Caco-2 (cell line): ENCODE measurements around the gene COL27A1. TPM values are rescaled to one million over a fixed set of nuclear protein-coding genes. Genes with fewer than 3 reads are reported as not detected.

Experiments used
- BruUV-seq: library from RNA; stranded (reverse); fragments of 400-500 nt; replicated peaks from 2 replicates; lab custom pipeline; 2021; lab: Mats Ljungman, UMichigan
- CTCF ChIA-PET: fragments of 300-600 bp; sonication (Branson Sonifier 250); formaldehyde crosslinking; loops from one replicate; lab custom pipeline; 2022; ENCODE audit warnings: antibody characterized with exemption; lab: Charles Lee
- POLR2A ChIA-PET: fragments of 300-600 bp; sonication (Branson Sonifier 250); formaldehyde crosslinking; loops from one replicate; lab custom pipeline; 2022; ENCODE audit warnings: antibody characterized with exemption; lab: Charles Lee
- DNase-seq, 2 experiments: peaks; one replicate each; pipeline versions ENCODE4 v3.0.0 to v3.0.0-alpha.2; 2020 to 2022
- H3K27me3 ChIP-seq: replicated peaks from 2 replicates; pipeline ENCODE4 v1.6.0; 2011; ENCODE audit warnings: low read length; ENCODE audit not compliant: control insufficient read depth, insufficient read depth
- H3K36me3 ChIP-seq: 2 replicates; pipeline ENCODE4 v1.5.1; 2011; ENCODE audit warnings: low read length; ENCODE audit not compliant: control insufficient read depth, insufficient read depth
- H3K4me1 ChIP-seq: fragments of 250-450 bp; sonication (Bioruptor Pico); 2 replicates; pipeline ENCODE4 v1.5.1; 2020; ENCODE audit warnings: mild to moderate bottlenecking
- H3K4me3 ChIP-seq: 2 replicates; pipeline ENCODE4 v1.5.1; 2011; ENCODE audit warnings: low read depth, mild to moderate bottlenecking, control low read depth, low read length
- H3K9me3 ChIP-seq: fragments of 250-450 bp; sonication (Bioruptor Pico); 2 replicates; pipeline ENCODE4 v1.5.1; 2020; ENCODE audit warnings: mild to moderate bottlenecking, moderate library complexity
- H3K27ac Mint-ChIP-seq: one replicate; pipeline ENCODE4 v1.8.0; 2022; ENCODE audit warnings: mixed read lengths; ENCODE audit not compliant: unreplicated experiment
- H3K27me3 Mint-ChIP-seq: one replicate; pipeline ENCODE4 v1.8.0; 2022; ENCODE audit warnings: mixed read lengths; ENCODE audit not compliant: insufficient read depth, unreplicated experiment
- H3K36me3 Mint-ChIP-seq: one replicate; pipeline ENCODE4 v1.8.0; 2022; ENCODE audit warnings: mild to moderate bottlenecking, mixed read lengths; ENCODE audit not compliant: insufficient read depth, unreplicated experiment
- H3K4me1 Mint-ChIP-seq: one replicate; pipeline ENCODE4 v1.8.0; 2022; ENCODE audit warnings: low read depth, mixed read lengths; ENCODE audit not compliant: unreplicated experiment
- H3K4me3 Mint-ChIP-seq: one replicate; pipeline ENCODE4 v1.8.0; 2022; ENCODE audit warnings: mild to moderate bottlenecking, moderate library complexity, mixed read lengths; ENCODE audit not compliant: unreplicated experiment
- H3K9me3 Mint-ChIP-seq: one replicate; pipeline ENCODE4 v1.8.0; 2022; ENCODE audit warnings: mixed read lengths; ENCODE audit not compliant: unreplicated experiment
- intact Hi-C: fragments of 100-400 bp; cut with micrococcal nuclease; formaldehyde crosslinking; loops from one replicate; pipeline ENCODE4 v1.10.0; 2022; ENCODE audit not compliant: unreplicated experiment
- total RNA-seq: library from RNA; stranded (reverse); gene quantifications from 2 replicates; pipeline ENCODE4 v1.2.3, GENCODE V29; 2022
- TF ChIP-seq, protein P1 (sequence below), 2 experiments: fragments of 200-600 bp in 1 of 2; IDR thresholded peaks; 1 replicate in 1 of 2; 2 replicates in 1 of 2; pipeline versions ENCODE4 v1.5.1 to v1.8.0; 2011 to 2022; ENCODE audit warnings: antibody characterized with exemption in 1 of 2, control low read depth in 1 of 2, inconsistent platforms in 1 of 2, low read depth in 1 of 2, low read length in 1 of 2, mild to moderate bottlenecking in 1 of 2, moderate library complexity in 1 of 2; ENCODE audit not compliant: insufficient read depth in 1 of 2, severe bottlenecking in 1 of 2, unreplicated experiment in 1 of 2

The COL27A1 gene
- total RNA-seq, 1 experiment from 2014 or later = 31.1 TPM

- ChIA-PET POLR2A (no interaction called here), CTCF (interaction anchor here (0.7 to 1.4 kb wide), 2 partner anchors 83 to 93 kb away, joined by 3 to 8 read pairs; no protein-coding TSS in a partner anchor)
- Mint-ChIP-seq H3K4me3 (no peak overlapping the region), H3K9me3 (no peaks in the 10 kb centered on the region), H3K27me3 (no peaks in the 10 kb centered on the region), H3K4me1 (peaks cover 25% of the 10 kb centered on the region), H3K27ac (no peak overlapping the region), H3K36me3 (peaks cover 15% of the 10 kb centered on the region)
- intact Hi-C loops = loop anchor here (1.0 kb wide), 1 partner anchor 45 kb away; no protein-coding TSS in a partner anchor
- BruUV-seq = no TSS peak
- DNase-seq = no peak
- H3K9me3 ChIP-seq = no peaks in the 10 kb centered on the region
- TF ChIP-seq, protein P1, sequence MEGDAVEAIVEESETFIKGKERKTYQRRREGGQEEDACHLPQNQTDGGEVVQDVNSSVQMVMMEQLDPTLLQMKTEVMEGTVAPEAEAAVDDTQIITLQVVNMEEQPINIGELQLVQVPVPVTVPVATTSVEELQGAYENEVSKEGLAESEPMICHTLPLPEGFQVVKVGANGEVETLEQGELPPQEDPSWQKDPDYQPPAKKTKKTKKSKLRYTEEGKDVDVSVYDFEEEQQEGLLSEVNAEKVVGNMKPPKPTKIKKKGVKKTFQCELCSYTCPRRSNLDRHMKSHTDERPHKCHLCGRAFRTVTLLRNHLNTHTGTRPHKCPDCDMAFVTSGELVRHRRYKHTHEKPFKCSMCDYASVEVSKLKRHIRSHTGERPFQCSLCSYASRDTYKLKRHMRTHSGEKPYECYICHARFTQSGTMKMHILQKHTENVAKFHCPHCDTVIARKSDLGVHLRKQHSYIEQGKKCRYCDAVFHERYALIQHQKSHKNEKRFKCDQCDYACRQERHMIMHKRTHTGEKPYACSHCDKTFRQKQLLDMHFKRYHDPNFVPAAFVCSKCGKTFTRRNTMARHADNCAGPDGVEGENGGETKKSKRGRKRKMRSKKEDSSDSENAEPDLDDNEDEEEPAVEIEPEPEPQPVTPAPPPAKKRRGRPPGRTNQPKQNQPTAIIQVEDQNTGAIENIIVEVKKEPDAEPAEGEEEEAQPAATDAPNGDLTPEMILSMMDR (IDR thresholded peaks at IDR 0.05; ENCODE audit: insufficient read depth in 1 of 2, low read depth in 1 of 2, low read length in 1 of 2, severe bottlenecking in 1 of 2, unreplicated experiment in 1 of 2) = no peak
- H3K27me3 ChIP-seq = no peaks in the 10 kb centered on the region
- H3K4me1 ChIP-seq = peaks cover 17% of the 10 kb centered on the region
- no peak overlapping the region for H3K4me3 ChIP-seq
- no peaks in the 10 kb centered on the region; the same call in none of the 2 replicates for H3K36me3 ChIP-seq
These were observed 45.5 kb downstream of the COL27A1 start for GRCh38 chr9:114200721-114201300.

DNA sequence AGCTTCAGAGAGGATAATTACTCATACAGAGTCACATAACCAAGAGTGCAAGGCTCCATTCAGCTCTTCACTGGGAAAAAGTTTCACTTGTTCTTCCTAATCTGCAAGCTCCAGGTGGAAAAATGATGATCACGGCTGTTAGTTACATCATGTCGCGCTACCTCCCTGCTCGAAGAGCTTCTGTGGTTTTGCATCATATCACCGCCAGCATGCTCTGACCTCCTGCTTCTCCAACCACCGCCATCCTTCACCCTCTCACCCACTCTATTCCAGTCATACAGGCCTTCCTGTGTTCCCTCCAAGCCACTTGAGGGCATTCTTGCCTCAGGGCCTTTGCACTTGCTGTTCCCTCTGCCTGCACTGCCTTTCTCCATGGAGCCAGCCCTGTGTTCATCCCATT is 47.1 kb downstream of the COL27A1 start:
- H3K9me3 Mint-ChIP-seq = no peaks in the 10 kb centered on the region
- H3K36me3 Mint-ChIP-seq = peaks cover 15% of the 10 kb centered on the region
- no peak for DNase-seq
- H3K4me3 Mint-ChIP-seq = no peak overlapping the region
- POLR2A ChIA-PET = no interaction called here
- TF ChIP-seq, protein P1 (IDR thresholded peaks at IDR 0.05; ENCODE audit: insufficient read depth in 1 of 2, low read depth in 1 of 2, low read length in 1 of 2, severe bottlenecking in 1 of 2, unreplicated experiment in 1 of 2) = no peak
- Histone ChIP-seq H3K4me1 (peaks cover 17% of the 10 kb centered on the region), H3K36me3 (peaks cover 2% of the 10 kb centered on the region; the same call in 1 of the 2 replicates), H3K4me3 (no peak overlapping the region), H3K27me3 (no peaks in the 10 kb centered on the region), H3K9me3 (no peaks in the 10 kb centered on the region)
- CTCF ChIA-PET = no interaction called here
- BruUV-seq = no TSS peak
- intact Hi-C loops = no loop called here
- no peaks in the 10 kb centered on the region for H3K27me3 Mint-ChIP-seq
- H3K4me1 Mint-ChIP-seq = peaks cover 27% of the 10 kb centered on the region
- no peak overlapping the region for H3K27ac Mint-ChIP-seq

DNA sequence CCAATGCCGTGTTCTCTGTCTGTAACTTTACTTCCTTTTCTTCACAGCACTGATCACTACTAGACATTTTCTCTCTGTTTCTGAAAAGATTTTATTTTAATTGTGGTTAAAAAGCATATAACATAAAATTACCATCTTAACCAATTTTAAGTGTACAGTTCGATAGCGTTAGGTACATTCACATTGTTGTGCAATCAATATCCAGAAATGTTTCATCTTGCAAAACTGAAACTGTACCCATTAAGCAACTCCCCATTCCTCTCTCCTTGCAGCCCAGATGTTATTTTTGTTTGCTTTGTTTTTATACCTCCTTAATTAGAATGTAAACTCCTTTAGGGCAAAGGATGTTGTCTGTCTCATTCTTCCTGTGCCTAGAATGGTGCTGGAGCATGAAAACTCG is 47.5 kb downstream of the COL27A1 start:
- Mint-ChIP-seq H3K4me1 (peaks cover 27% of the 10 kb centered on the region), H3K9me3 (no peaks in the 10 kb centered on the region), H3K4me3 (no peak overlapping the region), H3K27ac (no peak overlapping the region), H3K36me3 (peaks cover 15% of the 10 kb centered on the region), H3K27me3 (no peaks in the 10 kb centered on the region)
- DNase-seq = no peak
- peaks cover 2% of the 10 kb centered on the region; the same call in 1 of the 2 replicates for H3K36me3 ChIP-seq
- no peaks in the 10 kb centered on the region for H3K27me3 ChIP-seq
- no peaks in the 10 kb centered on the region for H3K9me3 ChIP-seq
- intact Hi-C loops = no loop called here
- BruUV-seq = no TSS peak
- H3K4me1 ChIP-seq = peaks cover 17% of the 10 kb centered on the region
- ChIA-PET POLR2A (no interaction called here), CTCF (no interaction called here)
- no peak overlapping the region for H3K4me3 ChIP-seq
- TF ChIP-seq, protein P1 (IDR thresholded peaks at IDR 0.05; ENCODE audit: insufficient read depth in 1 of 2, low read depth in 1 of 2, low read length in 1 of 2, severe bottlenecking in 1 of 2, unreplicated experiment in 1 of 2) = no peak
